Fibroblast of lung (primary cell): ENCODE results near the gene USF3. TPM values are rescaled to one million over a fixed set of nuclear protein-coding genes. Genes with fewer than 3 reads are reported as not detected.

Experiments
- DNase-seq, 2 donors: peaks; one replicate each; pipeline versions ENCODE4 v3.0.0 to v3.0.0-alpha.2; 2010; ENCODE audit warnings: low read depth in 2 of 2
- H2AFZ ChIP-seq: 2 replicates; pipeline ENCODE4 v1.5.1; 2012; ENCODE audit warnings: low read length, control low read depth, inconsistent platforms
- H3K27ac ChIP-seq: 2 replicates; pipeline ENCODE4 v1.5.1; 2011; ENCODE audit warnings: low read length, control low read depth; ENCODE audit not compliant: insufficient read depth
- H3K27me3 ChIP-seq: 2 replicates; pipeline ENCODE4 v1.5.1; 2011; ENCODE audit warnings: mild to moderate bottlenecking, low read length; ENCODE audit not compliant: control insufficient read depth, insufficient read depth
- H3K36me3 ChIP-seq: 2 replicates; pipeline ENCODE4 v1.5.1; 2011; ENCODE audit warnings: low read length; ENCODE audit not compliant: control insufficient read depth, insufficient read depth
- H3K4me1 ChIP-seq: 2 replicates; pipeline ENCODE4 v1.5.1; 2011; ENCODE audit warnings: low read length; ENCODE audit not compliant: control insufficient read depth, insufficient read depth; ENCODE audit errors: extremely low read depth
- H3K4me2 ChIP-seq: 2 replicates; pipeline ENCODE4 v1.5.1; 2011; ENCODE audit warnings: low read length, control low read depth; ENCODE audit not compliant: insufficient read depth; ENCODE audit errors: extremely low read depth
- H3K4me3 ChIP-seq, 4 experiments: fragments of 200-600 bp in 1 of 4; sonication (generic) in 1 of 4; replicated peaks in 1 of 4; 2 replicates each; pipeline ENCODE4 v1.5.1; 2011 to 2016; ENCODE audit warnings: low read length in 4 of 4, low read depth in 3 of 4, mild to moderate bottlenecking in 3 of 4, control low read depth in 2 of 4, inconsistent platforms in 1 of 4, mixed read lengths in 1 of 4; ENCODE audit not compliant: insufficient read depth in 1 of 4; ENCODE audit errors: control extremely low read depth in 1 of 4
- H3K79me2 ChIP-seq: 2 replicates; pipeline ENCODE4 v1.5.1; 2012; ENCODE audit warnings: mild to moderate bottlenecking, low read length, inconsistent platforms; ENCODE audit not compliant: control insufficient read depth, insufficient read depth
- H3K9ac ChIP-seq: 2 replicates; pipeline ENCODE4 v1.5.1; 2011; ENCODE audit warnings: mild to moderate bottlenecking, low read length, control low read depth; ENCODE audit not compliant: insufficient read depth
- H3K9me3 ChIP-seq: 2 replicates; pipeline ENCODE4 v1.5.1; 2012; ENCODE audit warnings: low read depth, low read length; ENCODE audit not compliant: control insufficient read depth, insufficient read depth
- H4K20me1 ChIP-seq: 2 replicates; pipeline ENCODE4 v1.5.1; 2011; ENCODE audit warnings: low read length; ENCODE audit not compliant: control insufficient read depth, insufficient read depth; ENCODE audit errors: extremely low read depth
- EZH2 ChIP-seq: IDR thresholded peaks from 2 replicates; pipeline ENCODE4 v1.5.1; 2012; ENCODE audit warnings: low read length, control low read depth, mild to moderate bottlenecking; ENCODE audit errors: missing control alignments
- polyA plus RNA-seq, 2 donors: library from polyadenylated mRNA; depleted of rRNA in 1 of 2; stranded (reverse) in 1 of 2; unstranded in 1 of 2; fragments of >200 nt; gene quantifications; 2 replicates each; pipeline ENCODE4 v1.2.1, GENCODE V29; 2011 to 2012; ENCODE audit warnings: missing spikeins in 1 of 2
- total RNA-seq: library from RNA; depleted of rRNA; stranded (reverse); fragments of >200 nt; gene quantifications from 2 replicates; pipeline ENCODE4 v1.2.1, GENCODE V29; 2014
- TF ChIP-seq, protein P1 (sequence below), 2 donors: IDR thresholded peaks in 1 of 2; conservative IDR thresholded peaks in 1 of 2; 1 replicate in 1 of 2; 2 replicates in 1 of 2; pipeline ENCODE4 v1.5.1; 2011 to 2012; ENCODE audit warnings: low read length in 2 of 2, control low read depth in 1 of 2, inconsistent platforms in 1 of 2, low read depth in 1 of 2, mild to moderate bottlenecking in 1 of 2

Gene USF3
- total and polyA plus RNA-seq, 2 donors (not counting 1 experiment from before 2014, with no cell fraction given): 8.9 to 15.8 TPM

DNA sequence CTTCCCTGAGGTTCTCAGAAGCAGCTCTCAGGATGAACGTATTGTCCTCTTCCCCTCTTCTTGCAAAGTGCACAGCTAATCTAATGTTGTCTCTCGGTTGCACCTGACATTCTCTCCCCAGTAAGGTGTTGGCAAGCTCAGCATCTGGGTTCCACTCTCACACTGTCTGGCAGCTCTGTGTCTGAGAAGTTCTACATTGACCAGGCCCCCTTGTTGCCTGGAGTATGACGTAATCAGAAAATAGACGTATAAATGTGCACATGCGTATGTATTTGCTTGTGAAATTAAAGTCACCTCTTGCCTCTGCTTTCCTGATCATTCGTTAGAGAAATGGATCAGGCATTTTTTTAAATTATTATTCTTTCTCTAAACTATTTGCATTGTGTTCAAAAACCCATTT is 67.7 kb downstream of the USF3 start:
- no peaks in the 10 kb centered on the region for H3K4me1 ChIP-seq
- H3K27me3 ChIP-seq: peaks cover 13% of the 10 kb centered on the region
- H3K4me2 ChIP-seq: no peak overlapping the region
- H3K9me3 ChIP-seq: no peaks in the 10 kb centered on the region
- H3K4me3 ChIP-seq: no peak overlapping the region
- DNase-seq: no peak
- no peak overlapping the region for H2AFZ ChIP-seq
- no peaks in the 10 kb centered on the region for H4K20me1 ChIP-seq
- no peaks in the 10 kb centered on the region for H3K79me2 ChIP-seq
- no peak overlapping the region for H3K9ac ChIP-seq
- H3K36me3 ChIP-seq: no peaks in the 10 kb centered on the region
- no peak overlapping the region for H3K27ac ChIP-seq
- TF ChIP-seq EZH2: no peak
- TF ChIP-seq, protein P1, sequence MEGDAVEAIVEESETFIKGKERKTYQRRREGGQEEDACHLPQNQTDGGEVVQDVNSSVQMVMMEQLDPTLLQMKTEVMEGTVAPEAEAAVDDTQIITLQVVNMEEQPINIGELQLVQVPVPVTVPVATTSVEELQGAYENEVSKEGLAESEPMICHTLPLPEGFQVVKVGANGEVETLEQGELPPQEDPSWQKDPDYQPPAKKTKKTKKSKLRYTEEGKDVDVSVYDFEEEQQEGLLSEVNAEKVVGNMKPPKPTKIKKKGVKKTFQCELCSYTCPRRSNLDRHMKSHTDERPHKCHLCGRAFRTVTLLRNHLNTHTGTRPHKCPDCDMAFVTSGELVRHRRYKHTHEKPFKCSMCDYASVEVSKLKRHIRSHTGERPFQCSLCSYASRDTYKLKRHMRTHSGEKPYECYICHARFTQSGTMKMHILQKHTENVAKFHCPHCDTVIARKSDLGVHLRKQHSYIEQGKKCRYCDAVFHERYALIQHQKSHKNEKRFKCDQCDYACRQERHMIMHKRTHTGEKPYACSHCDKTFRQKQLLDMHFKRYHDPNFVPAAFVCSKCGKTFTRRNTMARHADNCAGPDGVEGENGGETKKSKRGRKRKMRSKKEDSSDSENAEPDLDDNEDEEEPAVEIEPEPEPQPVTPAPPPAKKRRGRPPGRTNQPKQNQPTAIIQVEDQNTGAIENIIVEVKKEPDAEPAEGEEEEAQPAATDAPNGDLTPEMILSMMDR (conservative IDR thresholded peaks at IDR 0.05 in 1 of 2, IDR thresholded peaks at IDR 0.05 in 1 of 2; ENCODE audit: low read depth in 1 of 2, low read length in 2 of 2): no peak

- Histone ChIP-seq H3K4me2 (no peak overlapping the region), H3K27ac (no peak overlapping the region), H3K79me2 (no peaks in the 10 kb centered on the region), H3K4me3 (no peak overlapping the region), H3K27me3 (peaks cover 13% of the 10 kb centered on the region), H3K36me3 (no peaks in the 10 kb centered on the region), H4K20me1 (no peaks in the 10 kb centered on the region), H2AFZ (no peak overlapping the region), H3K9me3 (no peaks in the 10 kb centered on the region), H3K9ac (no peak overlapping the region), H3K4me1 (no peaks in the 10 kb centered on the region)
- TF ChIP-seq, protein P1 (conservative IDR thresholded peaks at IDR 0.05 in 1 of 2, IDR thresholded peaks at IDR 0.05 in 1 of 2; ENCODE audit: low read depth in 1 of 2, low read length in 2 of 2): no peak
- no peak for TF ChIP-seq EZH2
- DNase-seq: no peak
Measured at GRCh38 chr3:113628316-113628715, 68.1 kb downstream of the USF3 start.

DNA sequence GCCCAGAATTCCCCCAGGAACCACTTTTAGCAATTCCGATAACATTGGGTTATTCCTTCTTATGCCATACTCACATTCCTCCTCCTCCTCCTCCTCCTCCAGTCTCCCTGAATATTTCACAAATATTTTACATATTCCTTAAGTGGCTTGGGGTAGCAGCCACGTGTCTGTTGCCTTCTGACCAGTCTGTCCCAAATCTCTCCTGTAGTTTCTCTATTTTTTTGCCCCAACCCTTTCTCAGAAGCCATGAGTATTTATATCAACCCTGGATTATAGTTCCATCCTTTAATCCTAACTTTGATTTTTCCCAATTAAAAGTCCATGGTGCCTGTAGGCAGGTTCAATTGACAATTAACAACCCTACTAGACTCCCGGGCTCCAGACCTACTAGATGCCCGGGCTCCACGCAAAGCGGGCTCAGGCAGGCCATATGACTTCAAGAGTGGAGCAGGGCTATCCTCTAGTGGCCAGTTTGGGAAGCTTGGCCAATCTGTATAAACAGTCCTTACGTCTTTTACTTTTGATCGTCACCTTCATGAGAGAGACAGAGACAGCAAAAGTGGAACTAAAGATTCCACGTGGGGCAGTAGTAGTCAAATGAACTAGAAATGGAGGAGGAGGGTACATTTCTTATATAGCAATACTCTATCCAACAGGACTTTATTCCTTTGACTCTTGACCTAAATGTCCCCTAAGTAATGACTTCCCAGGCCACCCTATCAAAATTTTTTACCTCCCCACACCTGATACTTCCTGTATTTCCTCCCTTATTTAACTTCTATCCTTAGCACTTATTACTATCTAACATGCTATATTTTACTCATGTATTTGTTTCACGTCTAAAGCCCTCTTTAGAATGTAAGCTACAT is 69.7 kb downstream of the USF3 start:
- H3K27me3 ChIP-seq: peaks cover 13% of the 10 kb centered on the region
- H3K79me2 ChIP-seq: no peaks in the 10 kb centered on the region
- peak overlapping the region in 1 of 4 experiments; percentile 15 for H3K4me3 ChIP-seq
- H3K4me2 ChIP-seq: no peak overlapping the region
- no peak overlapping the region for H3K27ac ChIP-seq
- no peak for TF ChIP-seq EZH2
- TF ChIP-seq, protein P1 (conservative IDR thresholded peaks at IDR 0.05 in 1 of 2, IDR thresholded peaks at IDR 0.05 in 1 of 2; ENCODE audit: low read depth in 1 of 2, low read length in 2 of 2): peak; percentile 98 to 99
- no peaks in the 10 kb centered on the region for H3K4me1 ChIP-seq
- no peak overlapping the region for H2AFZ ChIP-seq
- H3K9ac ChIP-seq: no peak overlapping the region
- no peaks in the 10 kb centered on the region for H3K36me3 ChIP-seq
- H3K9me3 ChIP-seq: no peaks in the 10 kb centered on the region
- peak; percentile 57 to 74 for DNase-seq
- H4K20me1 ChIP-seq: no peaks in the 10 kb centered on the region
